Ascending aorta (tissue), 2 donors: ENCODE results near the gene ANKH. TPM values are rescaled to one million over a fixed set of nuclear protein-coding genes. Genes with fewer than 3 reads are reported as not detected.

Experiments
- DNase-seq, 2 donors: peaks; one replicate each; pipeline ENCODE4 v3.0.0-alpha.2; 2019; ENCODE audit warnings: low spot score in 2 of 2
- H3K27ac ChIP-seq, 2 donors: fragments of 200-600 bp; sonication (generic); one replicate each; pipeline ENCODE4 v1.5.1; 2016 to 2017; ENCODE audit warnings: mild to moderate bottlenecking in 1 of 2
- H3K27me3 ChIP-seq: fragments of 200-600 bp; sonication (generic); one replicate; pipeline ENCODE4 v1.5.1; 2017
- H3K36me3 ChIP-seq, 2 donors: fragments of 200-600 bp; sonication (generic); one replicate each; pipeline ENCODE4 v1.5.1; 2016
- H3K4me1 ChIP-seq, 2 donors: fragments of 200-600 bp; sonication (generic); one replicate each; pipeline ENCODE4 v1.5.1; 2016 to 2017; ENCODE audit warnings: mild to moderate bottlenecking in 1 of 2
- H3K4me3 ChIP-seq, 2 donors: fragments of 200-600 bp; sonication (generic); one replicate each; pipeline ENCODE4 v1.5.1; 2016 to 2017; ENCODE audit warnings: mild to moderate bottlenecking in 1 of 2
- H3K9me3 ChIP-seq, 2 donors: fragments of 200-600 bp; sonication (generic); one replicate each; pipeline ENCODE4 v1.5.1; 2016
- CTCF ChIP-seq, 3 experiments: fragments of 200-600 bp in 2 of 3; fragments of 450-650 bp in 1 of 3; sonication (generic) in 2 of 3; IDR thresholded peaks; one replicate each; pipeline ENCODE4 v1.5.1; 2016 to 2019; ENCODE audit warnings: antibody characterized with exemption in 3 of 3, mild to moderate bottlenecking in 1 of 3, moderate library complexity in 1 of 3
- intact Hi-C: fragments of 100-400 bp; cut with DNase I; formaldehyde crosslinking; loops from one replicate; pipeline ENCODE4 v1.15.1; 2023
- total RNA-seq: library from RNA; depleted of rRNA; stranded (reverse); fragments of >200 nt; gene quantifications from one replicate; pipeline ENCODE4 v1.1.0, GENCODE V29; 2016

Gene ANKH
- total RNA-seq, 1 donor from 2014 or later: 388 TPM

- H3K27ac ChIP-seq: peak overlapping the region; percentile 57 to 64
- no peaks in the 10 kb centered on the region for H3K9me3 ChIP-seq
- H3K27me3 ChIP-seq: no peaks in the 10 kb centered on the region
- intact Hi-C loops: no loop called here
- no peak overlapping the region for H3K4me3 ChIP-seq
- H3K4me1 ChIP-seq: peaks cover 0 to 30% of the 10 kb centered on the region in 2 donors
- DNase-seq: no peak
- TF ChIP-seq CTCF (IDR thresholded peaks at IDR 0.05): no peak
- H3K36me3 ChIP-seq: peaks cover 2 to 6% of the 10 kb centered on the region in 2 donors
These were observed 171.7 kb downstream of the ANKH start for GRCh38 chr5:14699807-14700400.

GRCh38 chr5:14699159-14699558 lies 172.4 kb downstream of the ANKH start:
- peak overlapping the region; percentile 42 to 57 for H3K27ac ChIP-seq
- H3K9me3 ChIP-seq: no peaks in the 10 kb centered on the region
- DNase-seq: no peak
- peaks cover 7 to 8% of the 10 kb centered on the region in 2 donors for H3K36me3 ChIP-seq
- H3K4me1 ChIP-seq: peaks cover 0 to 30% of the 10 kb centered on the region in 2 donors
- intact Hi-C loops: no loop called here
- H3K4me3 ChIP-seq: no peak overlapping the region
- no peaks in the 10 kb centered on the region for H3K27me3 ChIP-seq
- no peak for TF ChIP-seq CTCF (IDR thresholded peaks at IDR 0.05)

- H3K27me3 ChIP-seq: no peaks in the 10 kb centered on the region
- no peak overlapping the region for H3K4me3 ChIP-seq
- no peak for TF ChIP-seq CTCF (IDR thresholded peaks at IDR 0.05)
- peaks cover 0 to 30% of the 10 kb centered on the region in 2 donors for H3K4me1 ChIP-seq
- H3K36me3 ChIP-seq: peaks cover 11 to 15% of the 10 kb centered on the region in 2 donors
- H3K9me3 ChIP-seq: no peaks in the 10 kb centered on the region
- intact Hi-C loops: no loop called here
- DNase-seq: no peak
- H3K27ac ChIP-seq: peak overlapping the region; percentile 42 to 57
These were observed 173.1 kb downstream of the ANKH start for GRCh38 chr5:14698495-14698894.

GRCh38 chr5:14696851-14697250 lies 174.7 kb downstream of the ANKH start:
- Histone ChIP-seq H3K27me3 (no peaks in the 10 kb centered on the region), H3K4me1 (peaks cover 0 to 27% of the 10 kb centered on the region in 2 donors), H3K4me3 (no peak overlapping the region), H3K27ac (no peak overlapping the region), H3K36me3 (peaks cover 21 to 31% of the 10 kb centered on the region in 2 donors), H3K9me3 (no peaks in the 10 kb centered on the region)
- no peak for DNase-seq
- TF ChIP-seq CTCF (IDR thresholded peaks at IDR 0.05): no peak
- intact Hi-C loops: no loop called here

GRCh38 chr5:14696057-14696456 lies 175.5 kb downstream of the ANKH start:
- no peak for DNase-seq
- peaks cover 27 to 39% of the 10 kb centered on the region in 2 donors for H3K36me3 ChIP-seq
- H3K27me3 ChIP-seq: no peaks in the 10 kb centered on the region
- no peak overlapping the region for H3K27ac ChIP-seq
- intact Hi-C loops: no loop called here
- H3K4me3 ChIP-seq: no peak overlapping the region
- H3K4me1 ChIP-seq: peaks cover 0 to 24% of the 10 kb centered on the region in 2 donors
- H3K9me3 ChIP-seq: no peaks in the 10 kb centered on the region
- no peak for TF ChIP-seq CTCF (IDR thresholded peaks at IDR 0.05)
